SJCRH30 (cell line): Measurements from ENCODE around the gene RHBDD3. TPM values are rescaled to one million over a fixed set of nuclear protein-coding genes. Genes with fewer than 3 reads are reported as not detected.

Experiments used
- DNase-seq, 2 experiments: peaks; one replicate each; pipeline ENCODE4 v3.0.0-alpha.2; 2015 to 2020
- H3K27ac ChIP-seq: fragments of 250-450 bp; sonication (Bioruptor Pico); 2 replicates; pipeline ENCODE4 v1.5.1; 2020; ENCODE audit warnings: mild to moderate bottlenecking, moderate library complexity
- H3K27me3 ChIP-seq: fragments of 250-450 bp; sonication (Bioruptor Pico); 2 replicates; pipeline ENCODE4 v1.5.1; 2020; ENCODE audit warnings: mild to moderate bottlenecking, moderate library complexity
- H3K36me3 ChIP-seq: fragments of 250-450 bp; sonication (Bioruptor Pico); 2 replicates; pipeline ENCODE4 v1.5.1; 2020; ENCODE audit warnings: mild to moderate bottlenecking, moderate library complexity
- H3K4me1 ChIP-seq: fragments of 250-450 bp; sonication (Bioruptor Pico); 2 replicates; pipeline ENCODE4 v1.5.1; 2020; ENCODE audit warnings: mild to moderate bottlenecking, moderate library complexity
- H3K4me3 ChIP-seq: fragments of 250-450 bp; sonication (Bioruptor Pico); 2 replicates; pipeline ENCODE4 v1.5.1; 2020; ENCODE audit warnings: mild to moderate bottlenecking, moderate library complexity
- H3K9me3 ChIP-seq: fragments of 250-450 bp; sonication (Bioruptor Pico); replicated peaks from 2 replicates; pipeline ENCODE4 v1.5.1; 2020; ENCODE audit warnings: mild to moderate bottlenecking, moderate library complexity
- total RNA-seq: library from RNA; depleted of rRNA; stranded (reverse); fragments of >200 nt; shearing (Covaris generic); gene quantifications from 2 replicates; pipeline ENCODE4 v1.2.3, GENCODE V29; 2014; rRNA removed

Gene RHBDD3
- total RNA-seq: 20.3 and 21.8 TPM in 2 replicates

GRCh38 chr22:29267858-29268510 is at the start of gene RHBDD3, which contains the start of gene EWSR1:
RHBDD3 (minus strand) TSS chr22:29267981; CDS start chr22:29265626, 2,355 bp downstream.
EWSR1 (plus strand) TSS chr22:29268268; CDS start chr22:29268337, 69 bp downstream.
- peaks cover 53% of the 10 kb centered on the region for H3K36me3 ChIP-seq
- H3K27me3 ChIP-seq: no peaks in the 10 kb centered on the region
- H3K9me3 ChIP-seq: no peaks in the 10 kb centered on the region
- H3K27ac ChIP-seq: peak within 1 kb of the TSS; percentile 100
- H3K4me3 ChIP-seq: peak within 1 kb of the TSS; percentile 86
- H3K4me1 ChIP-seq: peaks cover 17% of the 10 kb centered on the region
- DNase-seq: peak; percentile 97 to 98

GRCh38 chr22:29316141-29316828 is 48.5 kb upstream of the RHBDD3 start:
- H3K4me1 ChIP-seq: peaks cover 19% of the 10 kb centered on the region
- no peaks in the 10 kb centered on the region for H3K36me3 ChIP-seq
- H3K27me3 ChIP-seq: no peaks in the 10 kb centered on the region
- peak overlapping the region; percentile 63; the same call in 1 of the 2 replicates for H3K4me3 ChIP-seq
- DNase-seq: no peak
- H3K27ac ChIP-seq: no peak overlapping the region
- no peaks in the 10 kb centered on the region for H3K9me3 ChIP-seq

GRCh38 chr22:29315286-29316140 is 47.7 kb upstream of the RHBDD3 start, which contains the start of gene RASL10A:
RASL10A (minus strand) TSS chr22:29315697; CDS start chr22:29315246, 451 bp downstream.
- Histone ChIP-seq H3K27me3 (no peaks in the 10 kb centered on the region), H3K36me3 (no peaks in the 10 kb centered on the region), H3K4me3 (peak within 1 kb of the TSS; percentile 63), H3K4me1 (peaks cover 23% of the 10 kb centered on the region), H3K9me3 (no peaks in the 10 kb centered on the region), H3K27ac (no peak within 1 kb of the TSS)
- peak; percentile 59 to 65 for DNase-seq

GRCh38 chr22:29314537-29315285 is 46.9 kb upstream of the RHBDD3 start:
- Histone ChIP-seq H3K27me3 (no peaks in the 10 kb centered on the region), H3K4me3 (peak overlapping the region; percentile 63), H3K9me3 (no peaks in the 10 kb centered on the region), H3K27ac (no peak overlapping the region), H3K4me1 (peaks cover 23% of the 10 kb centered on the region), H3K36me3 (no peaks in the 10 kb centered on the region)
- peak in 1 of 2 experiments; percentile 49 for DNase-seq

- H3K4me1 ChIP-seq: peaks cover 29% of the 10 kb centered on the region
- DNase-seq: peak in 1 of 2 experiments; percentile 58
Measured at GRCh38 chr22:29313576-29314466, 46.0 kb upstream of the RHBDD3 start.

GRCh38 chr22:29313126-29313575 is 45.4 kb upstream of the RHBDD3 start:
- Histone ChIP-seq H3K36me3 (no peaks in the 10 kb centered on the region), H3K9me3 (no peaks in the 10 kb centered on the region), H3K4me3 (no peak overlapping the region), H3K27ac (no peak overlapping the region), H3K27me3 (no peaks in the 10 kb centered on the region), H3K4me1 (peaks cover 30% of the 10 kb centered on the region)
- no peak for DNase-seq

More at GRCh38 chr22:29313576-29314466, 46.0 kb upstream of the RHBDD3 start:
- H3K9me3 ChIP-seq: no peaks in the 10 kb centered on the region
- peak overlapping the region; percentile 63 for H3K4me3 ChIP-seq
- H3K36me3 ChIP-seq: no peaks in the 10 kb centered on the region
- H3K27ac ChIP-seq: no peak overlapping the region
- H3K27me3 ChIP-seq: no peaks in the 10 kb centered on the region

- peak overlapping the region; percentile 46; the same call in 1 of the 2 replicates for H3K4me3 ChIP-seq
- H3K36me3 ChIP-seq: no peaks in the 10 kb centered on the region
- H3K9me3 ChIP-seq: no peaks in the 10 kb centered on the region
- DNase-seq: no peak
- H3K27me3 ChIP-seq: no peaks in the 10 kb centered on the region
- peaks cover 30% of the 10 kb centered on the region for H3K4me1 ChIP-seq
- H3K27ac ChIP-seq: no peak overlapping the region
Measured at GRCh38 chr22:29312218-29313125, 44.7 kb upstream of the RHBDD3 start.

- no peaks in the 10 kb centered on the region for H3K27me3 ChIP-seq
- no peaks in the 10 kb centered on the region for H3K9me3 ChIP-seq
- no peaks in the 10 kb centered on the region for H3K36me3 ChIP-seq
- peak; percentile 49 for DNase-seq
- peak overlapping the region; percentile 5; the same call in 1 of the 2 replicates for H3K27ac ChIP-seq
- H3K4me3 ChIP-seq: peak overlapping the region; percentile 46
- H3K4me1 ChIP-seq: peaks cover 30% of the 10 kb centered on the region
Measured at GRCh38 chr22:29311464-29312217, 43.9 kb upstream of the RHBDD3 start.

- DNase-seq: peak; percentile 93 to 94
- Histone ChIP-seq H3K9me3 (no peaks in the 10 kb centered on the region), H3K27ac (peak overlapping the region; percentile 5; the same call in 1 of the 2 replicates), H3K36me3 (no peaks in the 10 kb centered on the region), H3K27me3 (no peaks in the 10 kb centered on the region), H3K4me3 (peak overlapping the region; percentile 46), H3K4me1 (peaks cover 29% of the 10 kb centered on the region)
Measured at GRCh38 chr22:29310863-29311339, 43.1 kb upstream of the RHBDD3 start.

- Histone ChIP-seq H3K27ac (no peak overlapping the region), H3K4me3 (no peak overlapping the region), H3K27me3 (no peaks in the 10 kb centered on the region), H3K36me3 (no peaks in the 10 kb centered on the region), H3K4me1 (peaks cover 27% of the 10 kb centered on the region), H3K9me3 (no peaks in the 10 kb centered on the region)
- no peak for DNase-seq
Measured at GRCh38 chr22:29310065-29310862, 42.5 kb upstream of the RHBDD3 start.
